ENCODE data around the gene IMMP1L. TPM values are rescaled to one million over a fixed set of nuclear protein-coding genes. Genes with fewer than 3 reads are reported as not detected.

IMMP1L gene
- total and polyA plus RNA-seq, 2 donors (not counting 3 experiments of a cell fraction or from before 2014, with no cell fraction given) = 14.8 to 41.8 TPM

DNA sequence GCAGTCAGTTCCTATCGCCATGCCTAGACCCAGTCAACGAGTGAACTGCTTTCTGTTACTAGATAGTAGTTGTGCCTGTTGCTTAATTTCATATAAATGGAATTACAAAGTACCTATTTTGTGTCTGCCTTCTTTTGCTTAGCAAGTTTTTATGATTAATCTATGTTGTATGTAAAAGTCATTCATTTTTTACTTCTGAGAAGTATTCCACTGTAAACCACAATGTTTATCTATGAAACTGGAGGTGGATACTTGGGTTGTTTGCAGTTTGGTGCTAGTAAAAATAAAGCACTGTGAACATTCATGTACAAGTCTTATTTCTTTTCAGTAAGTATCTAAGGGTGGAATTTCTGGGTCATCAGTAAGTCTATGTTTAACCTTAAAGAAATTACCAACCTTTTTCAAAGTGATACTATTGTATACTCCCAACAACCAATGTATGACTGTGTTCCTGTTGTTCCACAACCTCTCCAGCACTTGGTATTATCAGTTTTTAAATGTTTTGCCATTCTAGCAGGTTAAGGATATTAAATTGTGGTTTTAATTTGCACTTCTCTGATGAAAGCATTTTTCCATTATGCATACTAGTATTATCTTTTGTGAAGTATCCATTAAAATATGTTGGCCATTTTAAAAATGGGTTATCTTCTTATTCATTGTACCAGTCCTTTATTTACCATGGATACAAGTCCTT lies 71.5 kb downstream of the IMMP1L start:
- ChIA-PET CTCF (no interaction called here), POLR2A (no interaction called here)
- no peaks in the 10 kb centered on the region for H3K9me3 ChIP-seq (replicated peaks; ENCODE audit: control insufficient read depth, insufficient read depth, low read length)
- no peak overlapping the region for H3K9ac ChIP-seq (replicated peaks; ENCODE audit: extremely low read depth, insufficient read depth, low read length)
- no peak overlapping the region for H3K4me3 ChIP-seq (replicated peaks in 1 of 3; ENCODE audit: insufficient read depth in 1 of 3, low read depth in 1 of 3, low read length in 3 of 3)
- DNase-seq (ENCODE audit: low read depth, low spot score) (no peak), FAIRE-seq (no peak)
- no peak overlapping the region for H3K4me2 ChIP-seq (ENCODE audit: insufficient read depth, low read length)
- no peak overlapping the region for H2AFZ ChIP-seq (ENCODE audit: low read depth, low read length)
- no peaks in the 10 kb centered on the region for H4K20me1 ChIP-seq (replicated peaks; ENCODE audit: control insufficient read depth, extremely low read depth, insufficient read depth, low read length)
- no peak overlapping the region for H3K27ac ChIP-seq (ENCODE audit: insufficient read depth, low read depth, low read length)
- no peaks in the 10 kb centered on the region for H3K9me1 ChIP-seq (replicated peaks; ENCODE audit: control insufficient read depth, extremely low read depth, insufficient read depth, low read length)
- H3K79me2 ChIP-seq (ENCODE audit: control insufficient read depth, insufficient read depth, low read length) = no peaks in the 10 kb centered on the region
- BruUV-seq (replicated peaks) = no TSS peak
- H3K27me3 ChIP-seq (ENCODE audit: control insufficient read depth in 2 of 2, insufficient read depth in 2 of 2, low read length in 2 of 2) = no peaks in the 10 kb centered on the region
- dilution Hi-C loops (cut with MboI; ENCODE audit: extremely low pct_ligation_motif_present, low sequenced_read_pairs) (no loop called here), intact Hi-C loops (cut with micrococcal nuclease) (no loop called here)
- H3K4me1 ChIP-seq (ENCODE audit: control insufficient read depth, extremely low read depth, insufficient read depth, low read length) = peaks cover 2% of the 10 kb centered on the region
- H3K36me3 ChIP-seq (ENCODE audit: control insufficient read depth in 2 of 2, extremely low read depth in 1 of 2, insufficient read depth in 2 of 2, low read length in 2 of 2) = no peaks in the 10 kb centered on the region
- TF ChIP-seq MYC (IDR thresholded peaks at IDR 0.05; ENCODE audit: low read depth, low read length) (no peak), POLR2AphosphoS5 (IDR thresholded peaks at IDR 0.05; ENCODE audit: insufficient read depth, low read depth, low read length) (no peak), GATA2 (IDR thresholded peaks at IDR 0.05; ENCODE audit: insufficient read depth, insufficient read length, low read depth, low read length) (no peak)

DNA sequence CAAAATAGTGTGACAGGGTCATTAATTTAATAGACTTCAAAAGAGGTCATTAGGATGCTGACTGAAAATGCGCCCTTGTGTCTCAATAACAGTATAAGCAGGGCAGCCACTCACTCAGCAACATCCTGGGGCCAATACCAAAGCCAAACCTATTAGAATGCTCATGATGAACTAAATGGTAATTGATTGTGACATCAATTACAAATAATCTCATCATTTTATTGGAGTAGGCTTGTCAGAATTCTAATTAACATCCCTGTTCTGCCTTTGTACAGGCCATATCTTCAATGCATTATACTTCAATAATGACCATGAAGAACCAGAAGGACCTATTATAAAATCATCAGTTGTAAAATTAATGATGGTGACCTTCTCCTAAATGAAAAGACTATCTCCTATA lies 75.6 kb downstream of the IMMP1L start:
- POLR2A ChIA-PET = no interaction called here
- no peaks in the 10 kb centered on the region for H3K9me1 ChIP-seq (replicated peaks; ENCODE audit: control insufficient read depth, extremely low read depth, insufficient read depth, low read length)
- intact Hi-C loops (cut with micrococcal nuclease) = no loop called here
- no peaks in the 10 kb centered on the region for H3K36me3 ChIP-seq (ENCODE audit: control insufficient read depth in 2 of 2, extremely low read depth in 1 of 2, insufficient read depth in 2 of 2, low read length in 2 of 2)
- H3K4me2 ChIP-seq (ENCODE audit: insufficient read depth, low read length) = no peak overlapping the region
- H3K4me1 ChIP-seq (ENCODE audit: control insufficient read depth, extremely low read depth, insufficient read depth, low read length) = no peaks in the 10 kb centered on the region
- no peaks in the 10 kb centered on the region for H4K20me1 ChIP-seq (replicated peaks; ENCODE audit: control insufficient read depth, extremely low read depth, insufficient read depth, low read length)
- TF ChIP-seq EZH2 (IDR thresholded peaks at IDR 0.05; ENCODE audit: borderline replicate concordance, low read depth, low read length, severe bottlenecking) (no peak), GATA2 (IDR thresholded peaks at IDR 0.05; ENCODE audit: insufficient read depth, insufficient read length, low read depth, low read length) (no peak), JUN (IDR thresholded peaks at IDR 0.05; ENCODE audit: borderline replicate concordance, insufficient read depth, insufficient read length, low read depth) (no peak), POLR2AphosphoS5 (IDR thresholded peaks at IDR 0.05; ENCODE audit: insufficient read depth, low read depth, low read length) (no peak), FOS (IDR thresholded peaks at IDR 0.05; ENCODE audit: borderline replicate concordance, insufficient read depth, low read length) (no peak), POLR2A (IDR thresholded peaks at IDR 0.05; ENCODE audit: low read depth, low read length) (no peak), MYC (IDR thresholded peaks at IDR 0.05; ENCODE audit: low read depth, low read length) (no peak)
- TF ChIP-seq, protein P1, sequence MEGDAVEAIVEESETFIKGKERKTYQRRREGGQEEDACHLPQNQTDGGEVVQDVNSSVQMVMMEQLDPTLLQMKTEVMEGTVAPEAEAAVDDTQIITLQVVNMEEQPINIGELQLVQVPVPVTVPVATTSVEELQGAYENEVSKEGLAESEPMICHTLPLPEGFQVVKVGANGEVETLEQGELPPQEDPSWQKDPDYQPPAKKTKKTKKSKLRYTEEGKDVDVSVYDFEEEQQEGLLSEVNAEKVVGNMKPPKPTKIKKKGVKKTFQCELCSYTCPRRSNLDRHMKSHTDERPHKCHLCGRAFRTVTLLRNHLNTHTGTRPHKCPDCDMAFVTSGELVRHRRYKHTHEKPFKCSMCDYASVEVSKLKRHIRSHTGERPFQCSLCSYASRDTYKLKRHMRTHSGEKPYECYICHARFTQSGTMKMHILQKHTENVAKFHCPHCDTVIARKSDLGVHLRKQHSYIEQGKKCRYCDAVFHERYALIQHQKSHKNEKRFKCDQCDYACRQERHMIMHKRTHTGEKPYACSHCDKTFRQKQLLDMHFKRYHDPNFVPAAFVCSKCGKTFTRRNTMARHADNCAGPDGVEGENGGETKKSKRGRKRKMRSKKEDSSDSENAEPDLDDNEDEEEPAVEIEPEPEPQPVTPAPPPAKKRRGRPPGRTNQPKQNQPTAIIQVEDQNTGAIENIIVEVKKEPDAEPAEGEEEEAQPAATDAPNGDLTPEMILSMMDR (IDR thresholded peaks at IDR 0.05; ENCODE audit: extremely low read depth in 1 of 2, insufficient read depth in 1 of 2, low read depth in 1 of 2, low read length in 2 of 2) = no peak
- TF ChIP-seq, protein P2, sequence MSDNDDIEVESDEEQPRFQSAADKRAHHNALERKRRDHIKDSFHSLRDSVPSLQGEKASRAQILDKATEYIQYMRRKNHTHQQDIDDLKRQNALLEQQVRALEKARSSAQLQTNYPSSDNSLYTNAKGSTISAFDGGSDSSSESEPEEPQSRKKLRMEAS (IDR thresholded peaks at IDR 0.05; ENCODE audit: insufficient read depth, insufficient read length) = no peak
- BruUV-seq (replicated peaks) = no TSS peak
- no peak overlapping the region for H3K9ac ChIP-seq (replicated peaks; ENCODE audit: extremely low read depth, insufficient read depth, low read length)
- no peaks in the 10 kb centered on the region for H3K27me3 ChIP-seq (ENCODE audit: control insufficient read depth in 2 of 2, insufficient read depth in 2 of 2, low read length in 2 of 2)
- FAIRE-seq = no peak
- no peak overlapping the region for H3K27ac ChIP-seq (ENCODE audit: insufficient read depth, low read depth, low read length)
- no peaks in the 10 kb centered on the region for H3K79me2 ChIP-seq (ENCODE audit: control insufficient read depth, insufficient read depth, low read length)
- dilution Hi-C loops (cut with MboI; ENCODE audit: extremely low pct_ligation_motif_present, low sequenced_read_pairs) = no loop called here
- DNase-seq (ENCODE audit: low read depth, low spot score) = no peak
- CTCF ChIA-PET = no interaction called here
- H3K4me3 ChIP-seq (replicated peaks in 1 of 3; ENCODE audit: insufficient read depth in 1 of 3, low read depth in 1 of 3, low read length in 3 of 3) = no peak overlapping the region
- H2AFZ ChIP-seq (ENCODE audit: low read depth, low read length) = no peak overlapping the region
- H3K9me3 ChIP-seq (replicated peaks; ENCODE audit: control insufficient read depth, insufficient read depth, low read length) = no peaks in the 10 kb centered on the region

All from endothelial cell of umbilical vein (primary cell).